Measurements from ENCODE around the gene SERPINA1. TPM values are rescaled to one million over a fixed set of nuclear protein-coding genes. Genes with fewer than 3 reads are reported as not detected.
"Not testable (repeated sequence)": the region's sequence is repeated elsewhere in the genome, so short reads cannot be mapped to it uniquely, and the experiment has no call there.

The SERPINA1 gene
- total RNA-seq, 1 experiment from 2014 or later, result 4.9 TPM

GRCh38 chr14:94421316-94421715, 32.9 kb upstream of the SERPINA1 start:
- BruUV-seq (replicated peaks), result no TSS peak
- Histone ChIP-seq H3K4me3 (ENCODE audit: low read depth in 2 of 2, low read length in 2 of 2) (no peak overlapping the region), H3K27ac (ENCODE audit: low read length) (no peak overlapping the region), H3K36me3 (ENCODE audit: control insufficient read depth, insufficient read depth, low read length) (no peaks in the 10 kb centered on the region), H3K9me3 (ENCODE audit: control insufficient read depth, insufficient read depth, low read depth, low read length) (no peaks in the 10 kb centered on the region), H3K4me1 (ENCODE audit: control insufficient read depth, insufficient read depth, low read length) (no peaks in the 10 kb centered on the region), H3K27me3 (ENCODE audit: control insufficient read depth, insufficient read depth, low read length) (no peaks in the 10 kb centered on the region)
- TF ChIP-seq TCF7L2 (IDR thresholded peaks at IDR 0.05; ENCODE audit: low read depth, low read length) (no peak), REST (IDR thresholded peaks at IDR 0.05; ENCODE audit: insufficient read depth in 1 of 2, low read depth in 2 of 2, low read length in 1 of 2) (no peak), SIN3A (IDR thresholded peaks at IDR 0.05; ENCODE audit: borderline replicate concordance, insufficient read depth, low read depth, low read length) (no peak), POLR2AphosphoS5 (IDR thresholded peaks at IDR 0.05; ENCODE audit: low read depth, low read length) (no peak)
- TF ChIP-seq, protein P1, sequence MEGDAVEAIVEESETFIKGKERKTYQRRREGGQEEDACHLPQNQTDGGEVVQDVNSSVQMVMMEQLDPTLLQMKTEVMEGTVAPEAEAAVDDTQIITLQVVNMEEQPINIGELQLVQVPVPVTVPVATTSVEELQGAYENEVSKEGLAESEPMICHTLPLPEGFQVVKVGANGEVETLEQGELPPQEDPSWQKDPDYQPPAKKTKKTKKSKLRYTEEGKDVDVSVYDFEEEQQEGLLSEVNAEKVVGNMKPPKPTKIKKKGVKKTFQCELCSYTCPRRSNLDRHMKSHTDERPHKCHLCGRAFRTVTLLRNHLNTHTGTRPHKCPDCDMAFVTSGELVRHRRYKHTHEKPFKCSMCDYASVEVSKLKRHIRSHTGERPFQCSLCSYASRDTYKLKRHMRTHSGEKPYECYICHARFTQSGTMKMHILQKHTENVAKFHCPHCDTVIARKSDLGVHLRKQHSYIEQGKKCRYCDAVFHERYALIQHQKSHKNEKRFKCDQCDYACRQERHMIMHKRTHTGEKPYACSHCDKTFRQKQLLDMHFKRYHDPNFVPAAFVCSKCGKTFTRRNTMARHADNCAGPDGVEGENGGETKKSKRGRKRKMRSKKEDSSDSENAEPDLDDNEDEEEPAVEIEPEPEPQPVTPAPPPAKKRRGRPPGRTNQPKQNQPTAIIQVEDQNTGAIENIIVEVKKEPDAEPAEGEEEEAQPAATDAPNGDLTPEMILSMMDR (IDR thresholded peaks at IDR 0.05), result no peak
- intact Hi-C loops (cut with micrococcal nuclease; ENCODE audit: unreplicated experiment) (loop anchor here (10.0 kb wide), 1 partner anchor 253 kb away; no protein-coding TSS in a partner anchor), in situ Hi-C loops (cut with HindIII; ENCODE audit: low pct_unique_long_range_greater_than_20kb, low sequenced_read_pairs) (no loop called here)
- ATAC-seq (no peak), DNase-seq (ENCODE audit: low read depth, low spot score) (no peak)
- ChIA-PET POLR2A (no interaction called here), CTCF (interaction anchor here (1.1 kb wide), 1 partner anchor 12 kb away, joined by 4 read pairs; no protein-coding TSS in a partner anchor)

- intact Hi-C loops (cut with micrococcal nuclease; ENCODE audit: unreplicated experiment); POLR2A ChIA-PET: not testable (repeated sequence)
These were observed 29.2 kb upstream of the SERPINA1 start for GRCh38 chr14:94417497-94418205.

More at GRCh38 chr14:94417497-94418205, 29.2 kb upstream of the SERPINA1 start:
- H3K9me3 ChIP-seq (ENCODE audit: control insufficient read depth, insufficient read depth, low read depth, low read length); H3K27ac ChIP-seq (ENCODE audit: low read length); BruUV-seq (replicated peaks); H3K36me3 ChIP-seq (ENCODE audit: control insufficient read depth, insufficient read depth, low read length); CTCF ChIA-PET; DNase-seq (ENCODE audit: low read depth, low spot score); ATAC-seq; H3K4me3 ChIP-seq (ENCODE audit: low read depth in 2 of 2, low read length in 2 of 2); H3K27me3 ChIP-seq (ENCODE audit: control insufficient read depth, insufficient read depth, low read length); H3K4me1 ChIP-seq (ENCODE audit: control insufficient read depth, insufficient read depth, low read length); in situ Hi-C loops (cut with HindIII; ENCODE audit: low pct_unique_long_range_greater_than_20kb, low sequenced_read_pairs): not testable (repeated sequence)

Data from Panc1 (cell line).